ENCODE measurements around the gene HS6ST1. TPM values are rescaled to one million over a fixed set of nuclear protein-coding genes. Genes with fewer than 3 reads are reported as not detected.

Gene HS6ST1
- total RNA-seq, 1 donor from 2014 or later: 26.8 TPM

DNA sequence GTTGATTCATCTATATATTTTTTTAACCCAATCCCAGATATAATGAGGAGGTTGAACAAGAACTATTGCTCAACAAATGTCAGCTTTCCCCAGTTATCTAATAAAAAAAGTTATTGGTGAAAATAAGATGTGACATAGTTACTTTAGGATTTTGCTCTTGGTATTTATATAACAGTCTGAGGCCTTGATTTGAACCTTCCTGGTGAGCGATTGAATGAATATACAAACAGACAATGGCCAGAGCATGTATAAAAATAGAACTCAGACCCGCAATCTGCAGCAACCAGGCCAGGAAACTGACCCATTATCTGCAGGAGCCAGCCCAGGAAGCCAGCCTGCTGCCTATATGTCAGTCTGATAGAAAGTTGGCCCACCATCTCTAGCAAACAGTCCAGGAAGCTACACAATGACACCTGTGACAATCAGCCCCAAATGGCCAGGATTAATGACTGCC lies 81.6 kb downstream of the HS6ST1 start:
- no peak for DNase-seq

DNA sequence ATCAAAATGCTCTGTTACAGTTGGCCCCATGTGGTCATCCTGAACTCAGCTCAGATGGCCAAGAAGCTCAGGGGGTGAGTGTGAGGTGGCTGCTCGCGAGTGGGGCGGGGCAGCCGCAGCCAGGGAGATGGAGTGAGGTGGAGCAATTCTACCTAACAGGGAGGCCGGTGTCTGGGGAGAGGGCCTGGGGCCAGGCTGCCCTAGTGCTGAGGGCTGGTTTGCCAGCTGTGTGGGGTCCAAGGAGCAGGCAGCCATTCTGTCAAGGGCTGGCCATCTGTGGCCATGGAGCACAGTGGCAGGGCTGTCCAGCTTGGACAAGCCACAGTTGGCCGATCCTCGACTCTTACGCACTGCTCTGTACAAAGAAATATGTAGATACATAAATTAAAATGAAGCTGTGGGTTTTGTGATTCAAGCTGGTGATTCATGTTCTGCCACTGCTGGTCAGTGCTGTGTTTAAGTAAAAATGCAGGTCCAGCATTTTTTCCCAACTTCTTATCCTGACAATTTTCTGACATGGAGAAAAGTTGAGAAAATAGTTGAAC lies 82.1 kb downstream of the HS6ST1 start:
- DNase-seq: no peak

DNA sequence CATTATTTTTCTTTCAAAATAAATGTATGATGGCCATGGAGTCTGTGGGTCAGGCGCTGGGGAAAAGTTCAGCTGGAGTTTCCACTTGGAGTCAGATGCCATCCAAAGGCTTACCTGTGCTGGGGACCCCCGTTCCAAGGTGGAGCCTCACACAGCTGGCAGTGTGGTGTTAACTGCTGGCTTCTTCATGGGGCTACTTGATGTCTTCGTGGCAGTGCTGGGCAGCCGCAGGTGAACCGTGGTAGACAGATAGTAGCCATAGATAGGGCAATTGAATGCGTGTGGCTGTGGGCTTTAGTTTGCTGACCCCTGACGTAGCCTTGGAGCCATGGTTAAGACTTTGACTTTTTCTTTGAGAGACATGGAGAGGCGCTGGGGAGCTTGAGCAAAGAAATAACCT lies 83.1 kb downstream of the HS6ST1 start:
- no peak for DNase-seq

DNA sequence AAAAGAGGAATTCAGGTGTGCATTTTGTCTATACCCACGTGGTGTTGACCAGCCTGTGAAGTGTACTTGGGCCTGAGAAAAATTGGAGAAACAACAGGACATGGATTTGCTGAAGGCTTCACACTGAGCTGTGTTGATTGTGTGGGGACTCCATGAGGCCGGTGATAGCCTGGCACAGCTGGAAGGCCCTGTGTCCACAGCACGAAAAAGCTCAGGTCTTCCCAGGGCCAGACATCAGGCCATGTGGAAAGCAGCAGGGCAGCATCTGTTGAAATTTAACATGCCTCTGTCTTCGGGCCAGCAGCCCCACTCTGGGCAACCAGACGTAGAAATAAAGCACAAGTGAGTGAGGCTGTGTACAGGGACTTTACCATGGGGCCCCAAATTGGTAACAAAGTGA lies 84.1 kb downstream of the HS6ST1 start:
- peak; percentile 6 for DNase-seq

DNA sequence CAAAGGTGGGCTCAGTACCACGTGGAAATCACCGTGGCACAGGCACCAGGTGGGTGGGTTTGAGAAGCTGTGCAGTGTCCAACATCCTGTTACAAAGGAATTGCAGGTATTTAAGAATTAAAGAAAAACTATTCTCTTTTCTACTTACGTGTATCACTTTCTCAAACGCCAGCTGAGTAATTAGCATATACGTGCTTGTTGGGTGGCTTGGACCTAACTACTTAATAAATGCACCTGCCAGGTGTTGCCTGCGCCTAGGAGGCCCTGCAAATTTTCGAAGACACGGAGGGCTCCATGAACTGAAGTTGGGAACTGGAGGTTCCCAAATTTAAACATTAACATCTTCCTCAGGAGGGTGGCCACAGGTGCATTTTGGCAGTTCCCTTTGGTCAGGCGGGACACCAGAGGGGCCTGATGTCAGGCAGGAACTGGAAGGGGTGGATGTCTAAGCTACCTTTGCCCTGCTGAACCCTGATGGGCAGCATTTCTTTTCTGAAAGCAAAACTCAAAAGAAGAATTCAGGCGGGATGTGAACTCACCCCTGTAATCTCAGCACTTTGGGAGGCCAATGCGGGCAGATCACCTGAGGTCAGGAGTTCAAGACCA lies 84.8 kb downstream of the HS6ST1 start:
- no peak for DNase-seq

DNA sequence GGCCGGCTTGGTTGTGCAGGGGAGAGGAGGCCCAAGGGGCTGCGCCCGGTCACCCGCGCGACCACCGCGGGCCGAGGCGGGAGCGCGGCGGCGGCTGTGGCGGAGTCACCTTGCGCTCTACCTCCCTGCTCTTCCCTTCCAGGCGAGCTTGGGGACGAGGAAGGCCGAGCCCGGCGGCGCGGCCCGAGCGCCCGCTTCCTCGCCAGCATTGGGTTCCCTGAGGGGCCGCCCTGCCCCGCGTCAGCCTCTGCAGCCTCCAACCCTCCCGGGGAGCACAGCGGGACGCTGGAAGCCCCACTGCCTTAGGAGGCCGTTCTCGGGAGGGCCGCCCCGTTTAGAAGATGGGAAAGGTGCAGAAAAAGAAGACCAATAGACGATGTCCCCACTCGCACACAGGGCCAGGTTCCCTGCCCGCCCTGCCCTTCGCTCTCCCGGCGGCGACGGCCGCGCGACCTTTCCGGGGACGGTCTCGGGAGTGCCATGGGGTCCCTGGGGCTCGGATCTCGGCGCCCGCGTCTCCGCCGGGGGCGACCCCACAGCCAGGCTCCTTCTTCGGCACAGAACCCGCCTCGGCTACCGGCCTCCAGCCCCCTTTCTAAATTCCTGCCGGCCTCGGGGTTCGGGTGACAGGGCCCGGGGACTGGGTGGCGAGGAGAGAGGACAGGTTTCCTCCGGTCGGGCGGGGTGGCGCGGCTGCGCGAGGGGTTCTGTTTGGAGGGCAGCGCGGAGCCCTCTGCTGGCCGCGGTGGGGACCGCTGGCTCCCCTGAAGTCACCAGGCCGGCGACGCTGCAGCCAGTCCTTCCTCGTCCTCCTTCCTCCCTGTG lies 85.5 kb downstream of the HS6ST1 start:
- peak; percentile 86 for DNase-seq

DNA sequence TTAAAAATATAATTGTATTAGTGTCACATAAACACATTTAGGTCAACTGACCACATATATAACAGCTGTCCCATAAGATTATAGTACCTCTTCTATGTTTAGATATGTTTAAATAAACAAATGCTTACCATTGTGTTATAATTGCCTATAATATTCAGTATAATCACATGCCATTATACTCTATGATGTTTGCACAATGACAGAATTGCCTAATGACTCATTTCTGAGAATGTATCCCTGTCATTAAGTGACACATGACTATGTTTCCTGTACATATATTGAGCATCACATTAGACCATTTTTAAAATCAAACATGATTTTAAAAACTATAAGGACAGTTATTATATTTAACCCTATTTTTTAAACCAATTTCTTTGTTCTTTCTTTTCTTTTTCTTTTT lies 89.8 kb downstream of the HS6ST1 start:
- no peak for DNase-seq

DNA sequence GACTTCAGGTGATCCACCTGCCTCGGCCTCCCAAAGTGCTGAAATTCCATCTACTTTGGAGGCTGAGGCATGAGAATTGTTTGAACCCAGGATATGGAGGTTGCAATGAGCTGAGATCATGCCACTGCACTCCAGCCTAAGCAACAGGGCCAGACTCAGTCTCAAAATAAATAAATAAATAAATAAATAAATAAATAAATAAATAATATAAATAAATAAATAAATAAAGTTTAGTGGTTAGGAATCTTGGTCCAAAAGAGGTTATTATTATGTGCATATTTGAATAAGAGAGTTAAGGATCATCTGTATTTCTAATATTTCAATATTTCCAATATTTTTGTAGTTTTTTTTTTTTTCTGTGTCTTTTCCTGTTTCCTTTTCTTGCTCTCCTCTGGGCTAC lies 90.8 kb downstream of the HS6ST1 start:
- no peak for DNase-seq

DNA sequence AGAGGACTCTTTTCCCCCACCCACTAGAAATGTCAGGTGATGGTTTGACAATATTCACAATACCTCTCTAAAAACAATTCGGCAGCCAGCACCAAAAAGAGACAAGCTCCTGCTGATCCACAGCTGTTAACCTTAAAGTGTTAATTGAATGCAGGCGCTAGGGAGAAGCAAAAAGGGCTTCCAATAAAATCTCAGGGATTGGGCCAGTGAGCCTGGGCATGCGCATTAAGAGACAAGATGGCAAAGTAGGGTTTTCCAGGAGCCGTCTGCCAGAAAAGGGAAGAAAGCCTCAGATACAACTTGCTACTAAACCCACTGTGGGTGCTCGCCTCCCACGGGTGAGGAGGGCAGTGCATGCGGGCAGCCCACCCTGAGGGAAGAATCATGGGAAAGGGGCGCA lies 98.8 kb downstream of the HS6ST1 start:
- no peak for DNase-seq

DNA sequence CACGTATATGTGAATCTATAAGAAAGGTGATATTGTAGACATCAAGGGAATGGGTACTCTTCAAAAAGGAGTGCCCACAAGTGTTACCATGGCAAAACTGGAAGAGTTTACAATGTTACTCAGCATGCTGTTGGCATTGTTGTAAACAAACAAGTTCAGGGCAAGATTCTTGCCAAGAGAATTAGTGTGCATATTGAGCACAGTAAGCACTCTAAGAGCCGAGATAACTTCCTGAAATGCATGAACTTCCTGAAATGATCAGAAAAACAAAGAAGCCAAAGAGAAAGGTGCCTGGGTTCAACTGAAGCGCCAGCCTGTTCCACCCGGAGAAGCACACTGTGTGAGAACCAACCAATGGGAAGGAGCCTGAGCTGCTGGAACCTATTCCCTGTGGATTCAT lies 101.0 kb downstream of the HS6ST1 start:
- DNase-seq: no peak

DNA sequence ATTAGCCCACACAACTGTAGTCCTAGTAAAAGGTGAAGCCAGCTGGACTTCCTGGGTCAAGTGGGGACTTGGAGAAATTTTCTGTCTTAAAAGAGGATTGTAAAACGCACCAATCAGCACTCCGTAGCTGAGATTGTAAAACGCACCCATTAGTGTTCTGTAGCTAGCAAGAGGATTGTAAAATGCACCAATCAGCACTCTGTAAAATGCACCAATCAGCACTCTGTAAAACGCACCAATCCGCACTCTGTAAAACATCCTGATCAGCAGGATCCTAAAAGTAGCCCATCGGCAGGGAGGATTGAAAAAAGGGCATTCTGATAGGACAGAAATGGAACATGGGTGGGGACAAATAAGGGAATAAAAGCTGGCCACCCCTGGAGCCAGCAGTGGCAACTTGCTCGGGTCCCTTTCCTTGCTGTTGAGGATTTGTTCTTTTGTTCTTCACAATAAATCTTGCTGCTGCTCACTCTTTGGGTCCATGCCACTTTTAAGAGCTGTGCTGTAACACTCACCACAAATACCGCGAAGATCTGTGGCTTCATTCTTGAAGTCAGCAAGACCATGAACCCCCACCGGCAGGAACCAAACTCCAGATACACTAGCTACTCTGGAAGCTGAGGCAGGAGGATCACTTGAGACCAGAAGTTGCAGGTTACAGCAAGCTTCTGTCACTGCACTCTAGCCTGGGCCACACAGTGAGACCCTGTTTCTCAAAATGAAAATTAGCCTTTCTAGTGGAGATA lies 102.6 kb downstream of the HS6ST1 start:
- DNase-seq: no peak

Small RNA genes lying within 50 kb of the gene (small RNA-seq; reads per million reads assigned to genes)
- not detected for gene RF00019 (ENCODE audit: low replicate concordance)

Other genes starting within 250 kb of the HS6ST1 start
- 57.2 TPM for gene UGGT1, start 227.7 kb downstream of the HS6ST1 start, total RNA-seq

Measured in tongue (tissue), 3 donors.